HS-5 (cell line): Measurements from ENCODE around the gene LRPAP1.
"Not testable (repeated sequence)": the region's sequence is repeated elsewhere in the genome, so short reads cannot be mapped to it uniquely, and the experiment has no call there.

Experiments used
- DNase-seq: peaks from one replicate; pipeline ENCODE4 v3.0.0-alpha.2; 2012; ENCODE audit warnings: low read depth

The LRPAP1 gene

GRCh38 chr4:3531879-3532750, at the start of gene LRPAP1:
LRPAP1 (minus strand) TSS chr4:3532422; CDS start chr4:3532412, 10 bp downstream.
- DNase-seq: peak; percentile 43

- DNase-seq: not testable (repeated sequence)
Measured at GRCh38 chr4:3581334-3582090, 49.3 kb upstream of the LRPAP1 start.

GRCh38 chr4:3580859-3581258, 48.6 kb upstream of the LRPAP1 start:
- not testable (repeated sequence) for DNase-seq

GRCh38 chr4:3578527-3579144, 46.4 kb upstream of the LRPAP1 start:
- DNase-seq: not testable (repeated sequence)

GRCh38 chr4:3578052-3578451, 45.8 kb upstream of the LRPAP1 start:
- DNase-seq: not testable (repeated sequence)

- not testable (repeated sequence) for DNase-seq
Measured at GRCh38 chr4:3577208-3577892, 45.1 kb upstream of the LRPAP1 start.

- not testable (repeated sequence) for DNase-seq
Measured at GRCh38 chr4:3576533-3577207, 44.4 kb upstream of the LRPAP1 start.

- not testable (repeated sequence) for DNase-seq
Measured at GRCh38 chr4:3575426-3576369, 43.5 kb upstream of the LRPAP1 start.

- not testable (repeated sequence) for DNase-seq
Measured at GRCh38 chr4:3574865-3575264, 42.6 kb upstream of the LRPAP1 start.

- not testable (repeated sequence) for DNase-seq
Measured at GRCh38 chr4:3574346-3574745, 42.1 kb upstream of the LRPAP1 start.

- DNase-seq: no peak
Measured at GRCh38 chr4:3573131-3573530, 40.9 kb upstream of the LRPAP1 start.

GRCh38 chr4:3572363-3572762, 40.1 kb upstream of the LRPAP1 start:
- no peak for DNase-seq

GRCh38 chr4:3571921-3572320, 39.7 kb upstream of the LRPAP1 start:
- DNase-seq: no peak

GRCh38 chr4:3570923-3571322, 38.7 kb upstream of the LRPAP1 start:
- DNase-seq: not testable (repeated sequence)

GRCh38 chr4:3569611-3570010, 37.4 kb upstream of the LRPAP1 start:
- not testable (repeated sequence) for DNase-seq

GRCh38 chr4:3566701-3567100, 34.5 kb upstream of the LRPAP1 start:
- not testable (repeated sequence) for DNase-seq

GRCh38 chr4:3566301-3566700, 34.1 kb upstream of the LRPAP1 start:
- DNase-seq: not testable (repeated sequence)

- not testable (repeated sequence) for DNase-seq
Measured at GRCh38 chr4:3564948-3565347, 32.7 kb upstream of the LRPAP1 start.

GRCh38 chr4:3563403-3563802, 31.2 kb upstream of the LRPAP1 start:
- no peak for DNase-seq

GRCh38 chr4:3562127-3562526, 29.9 kb upstream of the LRPAP1 start:
- DNase-seq: not testable (repeated sequence)
